Measurements from ENCODE around the gene NMT1. TPM values are rescaled to one million over a fixed set of nuclear protein-coding genes. Genes with fewer than 3 reads are reported as not detected.

NMT1 gene
- total RNA-seq, 2 donors from 2014 or later, result 101 to 120 TPM

GRCh38 chr17:45146166-45146565 is 85.0 kb downstream of the NMT1 start:
- peak overlapping the region; percentile 99 for H3K4me3 Mint-ChIP-seq
- no peak for ATAC-seq (replicated peaks)
- H3K36me3 Mint-ChIP-seq (ENCODE audit: low read depth), result peaks cover 47% of the 10 kb centered on the region
- no peaks in the 10 kb centered on the region for H3K9me3 Mint-ChIP-seq
- no peaks in the 10 kb centered on the region for H3K27me3 Mint-ChIP-seq
- no peak overlapping the region for H3K27ac Mint-ChIP-seq
- H3K4me1 Mint-ChIP-seq, result peaks cover 19% of the 10 kb centered on the region

GRCh38 chr17:45146592-45146889 is 85.4 kb downstream of the NMT1 start:
- H3K27me3 Mint-ChIP-seq, result no peaks in the 10 kb centered on the region
- H3K36me3 Mint-ChIP-seq (ENCODE audit: low read depth), result peaks cover 50% of the 10 kb centered on the region
- H3K9me3 Mint-ChIP-seq, result no peaks in the 10 kb centered on the region
- ATAC-seq (replicated peaks), result no peak
- H3K4me3 Mint-ChIP-seq, result peak overlapping the region; percentile 99
- peaks cover 23% of the 10 kb centered on the region for H3K4me1 Mint-ChIP-seq
- peak overlapping the region; percentile 100 for H3K27ac Mint-ChIP-seq

GRCh38 chr17:45146890-45147580 is 85.9 kb downstream of the NMT1 start:
- Mint-ChIP-seq H3K9me3 (no peaks in the 10 kb centered on the region), H3K4me3 (peak overlapping the region; percentile 99), H3K27ac (peak overlapping the region; percentile 100), H3K36me3 (ENCODE audit: low read depth) (peaks cover 53% of the 10 kb centered on the region), H3K27me3 (no peaks in the 10 kb centered on the region), H3K4me1 (peaks cover 25% of the 10 kb centered on the region)
- ATAC-seq (replicated peaks), result peak; percentile 0

GRCh38 chr17:45147581-45148182 is 86.6 kb downstream of the NMT1 start:
- Mint-ChIP-seq H3K9me3 (no peaks in the 10 kb centered on the region), H3K4me3 (peak overlapping the region; percentile 99), H3K27ac (peak overlapping the region; percentile 100), H3K27me3 (no peaks in the 10 kb centered on the region), H3K4me1 (peaks cover 25% of the 10 kb centered on the region), H3K36me3 (ENCODE audit: low read depth) (peaks cover 53% of the 10 kb centered on the region)
- ATAC-seq (replicated peaks), result peak; percentile 30

- H3K27me3 Mint-ChIP-seq, result no peaks in the 10 kb centered on the region
- H3K27ac Mint-ChIP-seq, result peak within 1 kb of the TSS; percentile 100
- peak within 1 kb of the TSS; percentile 99 for H3K4me3 Mint-ChIP-seq
- peak; percentile 85 for ATAC-seq (replicated peaks)
- peaks cover 53% of the 10 kb centered on the region for H3K36me3 Mint-ChIP-seq (ENCODE audit: low read depth)
- peaks cover 25% of the 10 kb centered on the region for H3K4me1 Mint-ChIP-seq
- no peaks in the 10 kb centered on the region for H3K9me3 Mint-ChIP-seq
Measured at GRCh38 chr17:45148183-45149036, 87.3 kb downstream of the NMT1 start, which contains the start of gene HEXIM1. Gene HEXIM1, plus strand, starts transcription at chr17:45148475. Its CDS starts 716 bp downstream, at chr17:45149191.

- Mint-ChIP-seq H3K36me3 (ENCODE audit: low read depth) (peaks cover 53% of the 10 kb centered on the region), H3K4me1 (peaks cover 25% of the 10 kb centered on the region), H3K9me3 (no peaks in the 10 kb centered on the region), H3K27ac (peak overlapping the region; percentile 100), H3K4me3 (peak overlapping the region; percentile 99), H3K27me3 (no peaks in the 10 kb centered on the region)
- peak; percentile 34 for ATAC-seq (replicated peaks)
Measured at GRCh38 chr17:45149037-45149668, 88.0 kb downstream of the NMT1 start.

- Mint-ChIP-seq H3K9me3 (no peaks in the 10 kb centered on the region), H3K27ac (peak overlapping the region; percentile 100), H3K4me3 (peak overlapping the region; percentile 99), H3K36me3 (ENCODE audit: low read depth) (peaks cover 53% of the 10 kb centered on the region), H3K4me1 (peaks cover 25% of the 10 kb centered on the region), H3K27me3 (no peaks in the 10 kb centered on the region)
- no peak for ATAC-seq (replicated peaks)
Measured at GRCh38 chr17:45149669-45150664, 88.8 kb downstream of the NMT1 start.

- peak overlapping the region; percentile 99 for H3K4me3 Mint-ChIP-seq
- H3K4me1 Mint-ChIP-seq, result peaks cover 25% of the 10 kb centered on the region
- no peaks in the 10 kb centered on the region for H3K9me3 Mint-ChIP-seq
- H3K27me3 Mint-ChIP-seq, result no peaks in the 10 kb centered on the region
- peak overlapping the region; percentile 100 for H3K27ac Mint-ChIP-seq
- ATAC-seq (replicated peaks), result no peak
- peaks cover 53% of the 10 kb centered on the region for H3K36me3 Mint-ChIP-seq (ENCODE audit: low read depth)
Measured at GRCh38 chr17:45150911-45151809, 90.0 kb downstream of the NMT1 start.

GRCh38 chr17:45155029-45155428 is 93.9 kb downstream of the NMT1 start:
- no peaks in the 10 kb centered on the region for H3K27me3 Mint-ChIP-seq
- peaks cover 38% of the 10 kb centered on the region for H3K36me3 Mint-ChIP-seq (ENCODE audit: low read depth)
- no peak overlapping the region for H3K27ac Mint-ChIP-seq
- peak; percentile 6 for ATAC-seq (replicated peaks)
- H3K4me3 Mint-ChIP-seq, result no peak overlapping the region
- no peaks in the 10 kb centered on the region for H3K9me3 Mint-ChIP-seq
- peaks cover 20% of the 10 kb centered on the region for H3K4me1 Mint-ChIP-seq

GRCh38 chr17:45155483-45155882 is 94.4 kb downstream of the NMT1 start:
- ATAC-seq (replicated peaks), result no peak
- Mint-ChIP-seq H3K4me3 (no peak overlapping the region), H3K27me3 (no peaks in the 10 kb centered on the region), H3K36me3 (ENCODE audit: low read depth) (peaks cover 38% of the 10 kb centered on the region), H3K27ac (no peak overlapping the region), H3K9me3 (no peaks in the 10 kb centered on the region), H3K4me1 (peaks cover 20% of the 10 kb centered on the region)

- no peak overlapping the region for H3K4me3 Mint-ChIP-seq
- ATAC-seq (replicated peaks), result no peak
- H3K36me3 Mint-ChIP-seq (ENCODE audit: low read depth), result peaks cover 35% of the 10 kb centered on the region
- no peaks in the 10 kb centered on the region for H3K27me3 Mint-ChIP-seq
- H3K27ac Mint-ChIP-seq, result no peak overlapping the region
- no peaks in the 10 kb centered on the region for H3K9me3 Mint-ChIP-seq
- peaks cover 17% of the 10 kb centered on the region for H3K4me1 Mint-ChIP-seq
Measured at GRCh38 chr17:45156242-45156641, 95.1 kb downstream of the NMT1 start.
